GM12875 (cell line): Measurements from ENCODE around the gene CUBN.

Experiments used
- H3K4me3 ChIP-seq: one replicate; pipeline ENCODE4 v1.5.1; 2011; ENCODE audit warnings: low read depth, low read length, control low read depth
- CTCF ChIP-seq: IDR thresholded peaks from 2 replicates; pipeline ENCODE4 v1.5.1; 2011; ENCODE audit warnings: low read depth, mild to moderate bottlenecking, control low read depth, inconsistent platforms, low read length, moderate library complexity, borderline replicate concordance; ENCODE audit not compliant: insufficient read depth

Gene CUBN

GRCh38 chr10:16944402-16944801 is 185.2 kb downstream of the CUBN start:
- H3K4me3 ChIP-seq, result no peak overlapping the region

GRCh38 chr10:16943295-16944285 is 186.0 kb downstream of the CUBN start:
- no peak for TF ChIP-seq CTCF
- H3K4me3 ChIP-seq, result no peak overlapping the region

More at GRCh38 chr10:16944402-16944801, 185.2 kb downstream of the CUBN start:
- TF ChIP-seq CTCF, result no peak

- no peak overlapping the region for H3K4me3 ChIP-seq
- TF ChIP-seq CTCF, result no peak
Observed at GRCh38 chr10:16942381-16943078, 187.1 kb downstream of the CUBN start.

GRCh38 chr10:16941870-16942269 is 187.7 kb downstream of the CUBN start:
- no peak overlapping the region for H3K4me3 ChIP-seq
- no peak for TF ChIP-seq CTCF

GRCh38 chr10:16941067-16941466 is 188.5 kb downstream of the CUBN start:
- H3K4me3 ChIP-seq, result no peak overlapping the region
- TF ChIP-seq CTCF, result no peak

GRCh38 chr10:16938952-16939351 is 190.7 kb downstream of the CUBN start:
- TF ChIP-seq CTCF, result no peak
- H3K4me3 ChIP-seq, result no peak overlapping the region
